GM23338 (cell line): ENCODE data around the gene RGS6. TPM values are rescaled to one million over a fixed set of nuclear protein-coding genes. Genes with fewer than 3 reads are reported as not detected.

Experiments used
- ATAC-seq: fragments of 200-7000 bp; cut with Tn5 transposase; 3 replicates; pipeline ENCODE4 v1.9.1; 2020
- DNase-seq: peaks from one replicate; pipeline ENCODE4 v3.0.0-alpha.2; 2015; ENCODE audit warnings: low spot score
- H2AFZ ChIP-seq: fragments of 200-600 bp; sonication (generic); 2 replicates; pipeline ENCODE4 v1.8.0; 2016; ENCODE audit warnings: antibody characterized with exemption, mild to moderate bottlenecking, moderate library complexity
- H3F3A ChIP-seq: fragments of 200-600 bp; sonication (generic); replicated peaks from 2 replicates; pipeline ENCODE4 v1.8.0; 2017; ENCODE audit warnings: antibody characterized with exemption, mixed run types, low read depth
- H3K27ac ChIP-seq: fragments of 200-600 bp; sonication (generic); 2 replicates; pipeline ENCODE4 v1.6.1; 2016; ENCODE audit warnings: low read depth
- H3K27me3 ChIP-seq: fragments of 200-600 bp; sonication (generic); 2 replicates; pipeline ENCODE4 v1.8.0; 2016; ENCODE audit warnings: mild to moderate bottlenecking, mixed run types, moderate library complexity; ENCODE audit not compliant: insufficient read depth
- H3K36me3 ChIP-seq: fragments of 200-600 bp; sonication (generic); 2 replicates; pipeline ENCODE4 v1.8.0; 2016; ENCODE audit warnings: mild to moderate bottlenecking; ENCODE audit not compliant: insufficient read depth
- H3K4me1 ChIP-seq: fragments of 200-600 bp; sonication (generic); 2 replicates; pipeline ENCODE4 v1.8.0; 2016; ENCODE audit warnings: mild to moderate bottlenecking, moderate library complexity; ENCODE audit not compliant: insufficient read depth
- H3K4me2 ChIP-seq: fragments of 200-600 bp; sonication (generic); 2 replicates; pipeline ENCODE4 v1.7.1; 2017; ENCODE audit warnings: mixed run types
- H3K4me3 ChIP-seq: fragments of 200-600 bp; sonication (generic); 2 replicates; pipeline ENCODE4 v1.6.1; 2016; ENCODE audit warnings: mixed run types
- H3K79me2 ChIP-seq: fragments of 200-600 bp; sonication (generic); replicated peaks from 2 replicates; pipeline ENCODE4 v1.8.0; 2017; ENCODE audit warnings: mild to moderate bottlenecking; ENCODE audit not compliant: insufficient read depth
- H3K9me2 ChIP-seq: fragments of 200-600 bp; sonication (generic); 2 replicates; pipeline ENCODE4 v1.8.0; 2017; ENCODE audit not compliant: insufficient read depth
- H4K20me1 ChIP-seq: fragments of 200-600 bp; sonication (generic); replicated peaks from 2 replicates; pipeline ENCODE4 v1.8.0; 2017; ENCODE audit warnings: mild to moderate bottlenecking; ENCODE audit not compliant: insufficient read depth
- H3K27ac Mint-ChIP-seq: 2 replicates; pipeline ENCODE4 v1.8.0; 2020; ENCODE audit warnings: inconsistent platforms, mild to moderate bottlenecking, moderate library complexity, mixed read lengths
- H3K27me3 Mint-ChIP-seq: 3 replicates; pipeline ENCODE4 v1.8.0; 2022; ENCODE audit warnings: low read depth, mild to moderate bottlenecking, moderate library complexity, mixed read lengths, inconsistent platforms; ENCODE audit not compliant: insufficient read depth, poor library complexity
- H3K36me3 Mint-ChIP-seq: 3 replicates; pipeline ENCODE4 v1.8.0; 2021; ENCODE audit warnings: low read depth, mild to moderate bottlenecking, inconsistent platforms, moderate library complexity, mixed read lengths
- H3K4me1 Mint-ChIP-seq: 3 replicates; pipeline ENCODE4 v1.8.0; 2020; ENCODE audit warnings: mild to moderate bottlenecking, inconsistent platforms, mixed read lengths
- H3K4me3 Mint-ChIP-seq: 3 replicates; pipeline ENCODE4 v1.8.0; 2021; ENCODE audit warnings: moderate library complexity, mild to moderate bottlenecking, inconsistent platforms, mixed read lengths
- H3K9me3 Mint-ChIP-seq: 3 replicates; pipeline ENCODE4 v1.8.0; 2020; ENCODE audit warnings: moderate library complexity, mild to moderate bottlenecking, inconsistent platforms, mixed read lengths
- CREB1 ChIP-seq: fragments of 250-450 bp; sonication (Bioruptor Pico); IDR thresholded peaks from 2 replicates; pipeline ENCODE4 v1.5.0; 2020; ENCODE audit warnings: low read depth, mild to moderate bottlenecking, moderate library complexity
- CTCF ChIP-seq, 2 experiments: fragments of 200-600 bp in 1 of 2; sonication (generic) in 1 of 2; conservative IDR thresholded peaks; 2 replicates each; pipeline versions ENCODE4 v1.5.1 to v1.6.1; 2016 to 2017; ENCODE audit warnings: antibody characterized with exemption in 2 of 2, low read depth in 2 of 2, mild to moderate bottlenecking in 2 of 2, moderate library complexity in 1 of 2
- NANOG ChIP-seq: IDR thresholded peaks from 2 replicates; pipeline ENCODE4 v1.6.1; 2016; ENCODE audit warnings: antibody characterized with exemption, borderline replicate concordance
- REST ChIP-seq: IDR thresholded peaks from one replicate; pipeline ENCODE4 v1.6.1; 2018; ENCODE audit warnings: antibody characterized with exemption; ENCODE audit not compliant: unreplicated experiment
- STAT1 ChIP-seq: IDR thresholded peaks from one replicate; pipeline ENCODE4 v1.6.1; 2016; ENCODE audit warnings: antibody characterized with exemption; ENCODE audit not compliant: unreplicated experiment
- polyA plus RNA-seq: library from polyadenylated mRNA; unstranded; fragments of >200 nt; fragmentation: Nextera tagmentation; extraction: Ambion mirVana; gene quantifications from 2 replicates; pipeline ENCODE4 v1.2.1, GENCODE V29; 2016
- total RNA-seq: library from RNA; depleted of rRNA; stranded (reverse); fragments of >200 nt; shearing (Covaris generic); gene quantifications from 2 replicates; pipeline ENCODE4 v1.2.3, GENCODE V29; 2014

Gene RGS6
- total and polyA plus RNA-seq, 2 experiments from 2014 or later, result 0.66 to 0.83 TPM

GRCh38 chr14:72498646-72499045 is 566.4 kb downstream of the RGS6 start:
- Mint-ChIP-seq H3K4me3 (no peak overlapping the region), H3K9me3 (peaks cover 12% of the 10 kb centered on the region; the same call in 2 of the 3 replicates), H3K27me3 (peaks cover 3% of the 10 kb centered on the region), H3K36me3 (peaks cover 1% of the 10 kb centered on the region; the same call in 2 of the 3 replicates), H3K4me1 (no peaks in the 10 kb centered on the region), H3K27ac (no peak overlapping the region)
- H3K79me2 ChIP-seq, result no peaks in the 10 kb centered on the region
- H3K4me1 ChIP-seq, result no peaks in the 10 kb centered on the region
- no peaks in the 10 kb centered on the region for H3K27me3 ChIP-seq
- no peak for DNase-seq
- H2AFZ ChIP-seq, result no peak overlapping the region
- H3K9me2 ChIP-seq, result peaks cover 5% of the 10 kb centered on the region
- H3K4me2 ChIP-seq, result no peak overlapping the region
- TF ChIP-seq REST, result no peak
- no peak for TF ChIP-seq NANOG
- TF ChIP-seq CREB1 (CRISPR knock-in tag), result no peak
- TF ChIP-seq CTCF (conservative IDR thresholded peaks at IDR 0.05; ENCODE audit: low read depth in 2 of 2), result no peak
- no peaks in the 10 kb centered on the region for H4K20me1 ChIP-seq
- H3K27ac ChIP-seq, result no peak overlapping the region
- no peaks in the 10 kb centered on the region for H3K36me3 ChIP-seq
- no peak overlapping the region for H3K4me3 ChIP-seq
- no peaks in the 10 kb centered on the region for H3F3A ChIP-seq
- no peak for ATAC-seq

- Histone ChIP-seq H3K79me2 (no peaks in the 10 kb centered on the region), H2AFZ (no peak overlapping the region), H3K4me1 (no peaks in the 10 kb centered on the region), H3F3A (no peaks in the 10 kb centered on the region), H3K27ac (no peak overlapping the region), H3K36me3 (no peaks in the 10 kb centered on the region), H3K4me2 (no peak overlapping the region), H3K9me2 (peaks cover 5% of the 10 kb centered on the region), H3K4me3 (no peak overlapping the region), H4K20me1 (no peaks in the 10 kb centered on the region), H3K27me3 (no peaks in the 10 kb centered on the region)
- DNase-seq (no peak), ATAC-seq (no peak)
- peaks cover 3% of the 10 kb centered on the region for H3K27me3 Mint-ChIP-seq
- no peaks in the 10 kb centered on the region for H3K4me1 Mint-ChIP-seq
- no peak for TF ChIP-seq STAT1
- H3K36me3 Mint-ChIP-seq, result peaks cover 4% of the 10 kb centered on the region; the same call in 1 of the 3 replicates
- H3K27ac Mint-ChIP-seq, result no peak overlapping the region
- peaks cover 12% of the 10 kb centered on the region for H3K9me3 Mint-ChIP-seq
- no peak overlapping the region for H3K4me3 Mint-ChIP-seq
Measured at GRCh38 chr14:72499746-72500145, 567.5 kb downstream of the RGS6 start.
